HepG2 (cell line): ENCODE results near the gene GFOD1. TPM values are rescaled to one million over a fixed set of nuclear protein-coding genes. Genes with fewer than 3 reads are reported as not detected.

Experiments
- ATAC-seq: fragments of 200-7000 bp; cut with Tn5 transposase; 3 replicates; pipeline ENCODE4 v1.9.1; 2020; ENCODE audit warnings: mild to moderate bottlenecking, moderate library complexity
- BruUV-seq: library from RNA; stranded (reverse); fragments of 400-500 nt; replicated peaks from 2 replicates; lab custom pipeline; 2021; lab: Mats Ljungman, UMichigan
- CTCF ChIA-PET: fragments of 300-600 bp; formaldehyde crosslinking; extraction: SDS; loops from one replicate; lab custom pipeline; 2021; ENCODE audit warnings: low total read pairs, inconsistent platforms, low intra/inter-chr PET ratio; lab: Yijun Ruan, JAX
- POLR2A ChIA-PET: fragments of 350-600 bp; sonication (Branson Sonifier 250); formaldehyde crosslinking; loops from one replicate; lab custom pipeline; 2020; ENCODE audit warnings: antibody characterized with exemption, inconsistent platforms; lab: Yijun Ruan, JAX
- DNase-seq: peaks from one replicate; pipeline ENCODE4 v3.0.0-alpha.2; 2015; ENCODE audit warnings: low spot score
- FAIRE-seq: peaks from 3 replicates; lab custom pipeline; 2011; peaks lifted over from hg19 to GRCh38; lab: Jason Lieb, UNC
- H2AFZ ChIP-seq: one replicate; pipeline ENCODE4 v1.6.1; 2011; ENCODE audit warnings: low read length, inconsistent platforms
- H3K27ac ChIP-seq: fragments of 300-600 bp; 3 replicates; pipeline ENCODE4 v1.8.0; 2011; ENCODE audit warnings: mixed run types, mild to moderate bottlenecking, mixed read lengths, low read length, inconsistent platforms; ENCODE audit not compliant: insufficient read depth; ENCODE audit errors: extremely low read length
- H3K27me3 ChIP-seq, 2 experiments: fragments of 200-600 bp in 1 of 2; 2 replicates in 1 of 2; 3 replicates in 1 of 2; pipeline versions ENCODE4 v1.6.0 to v1.8.0; 2011; ENCODE audit warnings: low read length in 2 of 2, mild to moderate bottlenecking in 2 of 2, moderate library complexity in 2 of 2, inconsistent platforms in 1 of 2; ENCODE audit not compliant: insufficient read depth in 2 of 2, control insufficient read depth in 1 of 2
- H3K36me3 ChIP-seq, 2 experiments: fragments of 200-600 bp in 1 of 2; replicated peaks in 1 of 2; 2 replicates in 1 of 2; 3 replicates in 1 of 2; pipeline versions ENCODE4 v1.5.1 to v1.8.0; 2011; ENCODE audit warnings: low read length in 2 of 2, inconsistent platforms in 1 of 2; ENCODE audit not compliant: insufficient read depth in 2 of 2, control insufficient read depth in 1 of 2
- H3K4me1 ChIP-seq: 2 replicates; pipeline ENCODE4 v1.5.1; 2012; ENCODE audit warnings: low read length, inconsistent platforms; ENCODE audit not compliant: insufficient read depth
- H3K4me2 ChIP-seq: 2 replicates; pipeline ENCODE4 v1.6.0; 2011; ENCODE audit warnings: low read depth, low read length, inconsistent platforms
- H3K4me3 ChIP-seq, 3 experiments: fragments of 200-600 bp in 1 of 3; sonication (generic), shearing (Covaris generic) in 1 of 3; replicated peaks in 1 of 3; 2 replicates each; pipeline ENCODE4 v1.5.1; 2011 to 2016; ENCODE audit warnings: low read length in 3 of 3, inconsistent platforms in 2 of 3, low read depth in 2 of 3, mild to moderate bottlenecking in 2 of 3, control low read depth in 1 of 3, mixed read lengths in 1 of 3; ENCODE audit not compliant: insufficient read depth in 1 of 3
- H3K79me2 ChIP-seq: one replicate; pipeline ENCODE4 v1.6.1; 2011; ENCODE audit warnings: low read length, inconsistent platforms; ENCODE audit not compliant: insufficient read depth
- H3K9ac ChIP-seq: 2 replicates; pipeline ENCODE4 v1.6.0; 2011; ENCODE audit warnings: mild to moderate bottlenecking, low read depth, low read length, inconsistent platforms; ENCODE audit not compliant: insufficient read depth
- H3K9me3 ChIP-seq: 2 replicates; pipeline ENCODE4 v1.5.1; 2012; ENCODE audit warnings: mild to moderate bottlenecking, low read length
- H4K20me1 ChIP-seq: 2 replicates; pipeline ENCODE4 v1.6.0; 2011; ENCODE audit warnings: inconsistent platforms, mild to moderate bottlenecking, low read length, moderate library complexity; ENCODE audit not compliant: insufficient read depth
- ARNT ChIP-seq: fragments of 450-650 bp; IDR thresholded peaks from 2 replicates; pipeline ENCODE4 v1.6.1; 2017
- GPBP1L1 ChIP-seq: sonication (generic); formaldehyde crosslinking; IDR thresholded peaks from 2 replicates; pipeline ENCODE4 v1.5.0; 2020; ENCODE audit warnings: mild to moderate bottlenecking, missing genetic modification reagents
- NBN ChIP-seq: fragments of 450-650 bp; conservative IDR thresholded peaks from 2 replicates; pipeline ENCODE4 v1.6.1; 2017
- NR2F6 ChIP-seq, 2 experiments: IDR thresholded peaks; 2 replicates each; pipeline ENCODE4 v1.6.1; 2016; ENCODE audit warnings: antibody characterized with exemption in 1 of 2, mild to moderate bottlenecking in 1 of 2
- REL ChIP-seq: sonication (generic); formaldehyde crosslinking; conservative IDR thresholded peaks from 2 replicates; pipeline ENCODE4 v1.8.0; 2022; ENCODE audit warnings: mild to moderate bottlenecking, missing genetic modification reagents, moderate library complexity
- SIN3A ChIP-seq: IDR thresholded peaks from 2 replicates; pipeline ENCODE4 v1.6.1; 2011; ENCODE audit warnings: low read depth, mild to moderate bottlenecking, control low read depth, low read length, borderline replicate concordance
- SMC3 ChIP-seq: IDR thresholded peaks from 2 replicates; pipeline ENCODE4 v1.6.1; 2011; ENCODE audit warnings: low read length, improper control_type of control experiment
- TBP ChIP-seq: sonication (generic); formaldehyde crosslinking; IDR thresholded peaks from 2 replicates; pipeline ENCODE4 v1.5.0; 2020; ENCODE audit warnings: missing genetic modification reagents
- USF2 ChIP-seq, 2 experiments: sonication (generic) in 1 of 2; formaldehyde crosslinking in 1 of 2; IDR thresholded peaks; 2 replicates each; pipeline versions ENCODE4 v1.5.1 to v1.6.1; 2011 to 2020; ENCODE audit warnings: borderline replicate concordance in 1 of 2, low read depth in 1 of 2, low read length in 1 of 2, mild to moderate bottlenecking in 1 of 2, missing genetic modification reagents in 1 of 2, moderate library complexity in 1 of 2
- ZNF503 ChIP-seq: sonication (generic); formaldehyde crosslinking; IDR thresholded peaks from 2 replicates; pipeline ENCODE4 v1.4.0; 2020; ENCODE audit warnings: missing genetic modification reagents
- ZNF530 ChIP-seq: sonication (generic); formaldehyde crosslinking; IDR thresholded peaks from 2 replicates; pipeline ENCODE4 v1.5.0; 2020; ENCODE audit warnings: low read depth, mild to moderate bottlenecking, missing genetic modification reagents
- ZNF644 ChIP-seq: IDR thresholded peaks from 2 replicates; pipeline ENCODE4 v1.6.1; 2016; ENCODE audit warnings: low read depth
- WGBS: methylation state at CpG from one replicate; pipeline ENCODE4 v1.1.6; 2017; ENCODE audit warnings: low lambda C conversion rate; 5-methylcytosine and 5-hydroxymethylcytosine counted together
- in situ Hi-C: cut with HindIII; loops from 2 replicates; pipeline ENCODE4 v1.10.0; 2017; ENCODE audit warnings: low pct_unique_long_range_greater_than_20kb; ENCODE audit not compliant: extremely low pct_ligation_motif_present
- intact Hi-C: fragments of 100-400 bp; cut with micrococcal nuclease; formaldehyde crosslinking; loops from one replicate; pipeline ENCODE4 v1.10.0; 2022; ENCODE audit not compliant: unreplicated experiment
- polyA plus RNA-seq, 8 experiments: library from polyadenylated mRNA; depleted of rRNA in 3 of 8; stranded (reverse) in 7 of 8; unstranded in 1 of 8; fragments of >200 nt; fragmentation: Illumina TruSeq in 4 of 8; extraction: Trizol in 4 of 8; gene quantifications; 2 replicates each; pipeline versions ENCODE4 v1.2.1 to v1.2.3, GENCODE V29; 2011 to 2016; ENCODE audit warnings: low read depth in 4 of 8, missing spikeins in 1 of 8, mixed read lengths in 1 of 8; ENCODE audit not compliant: insufficient read depth in 1 of 8
- total RNA-seq, 5 experiments: library from RNA; depleted of rRNA; stranded (reverse); fragments of >200 nt; fragmentation: Illumina TruSeq; extraction: Trizol; gene quantifications; 2 replicates each; pipeline ENCODE4 v1.2.3, GENCODE V29; 2016; ENCODE audit warnings: low read depth in 1 of 5
- TF ChIP-seq, protein P1 (sequence below): sonication (generic); formaldehyde crosslinking; conservative IDR thresholded peaks from 2 replicates; pipeline ENCODE4 v1.4.0; 2020; ENCODE audit warnings: mild to moderate bottlenecking, missing genetic modification reagents, moderate library complexity
- TF ChIP-seq, protein P2 (sequence below): sonication (generic); formaldehyde crosslinking; conservative IDR thresholded peaks from 2 replicates; pipeline ENCODE4 v1.8.0; 2022; ENCODE audit warnings: low read depth, missing genetic modification reagents

The GFOD1 gene
- total and polyA plus RNA-seq, 2 of the 13 experiments (the other 11 are each of a cell fraction or from before 2014, with no cell fraction given) = 1.9 to 6.4 TPM

DNA sequence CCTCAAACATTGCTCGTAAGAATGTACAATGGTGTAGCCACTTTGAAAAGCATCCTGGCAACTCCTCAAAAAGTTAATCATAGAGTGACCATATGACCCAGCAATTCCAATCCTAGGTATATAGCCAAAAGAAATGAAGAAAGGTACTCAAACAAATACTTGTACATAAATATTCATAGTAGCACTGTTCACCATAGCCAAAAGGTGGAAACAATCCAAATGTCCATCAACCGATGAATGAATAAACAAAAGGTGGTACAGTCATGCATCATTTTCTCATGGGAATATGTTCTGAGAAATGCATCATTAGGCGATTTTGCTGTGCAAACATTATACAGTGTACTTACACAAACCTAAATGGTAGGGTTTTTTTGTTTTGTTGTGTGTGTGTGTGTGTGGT is 84.7 kb downstream of the GFOD1 start:
- H3K4me1 ChIP-seq = peaks cover 29% of the 10 kb centered on the region
- no peak for FAIRE-seq
- TF ChIP-seq, protein P1, sequence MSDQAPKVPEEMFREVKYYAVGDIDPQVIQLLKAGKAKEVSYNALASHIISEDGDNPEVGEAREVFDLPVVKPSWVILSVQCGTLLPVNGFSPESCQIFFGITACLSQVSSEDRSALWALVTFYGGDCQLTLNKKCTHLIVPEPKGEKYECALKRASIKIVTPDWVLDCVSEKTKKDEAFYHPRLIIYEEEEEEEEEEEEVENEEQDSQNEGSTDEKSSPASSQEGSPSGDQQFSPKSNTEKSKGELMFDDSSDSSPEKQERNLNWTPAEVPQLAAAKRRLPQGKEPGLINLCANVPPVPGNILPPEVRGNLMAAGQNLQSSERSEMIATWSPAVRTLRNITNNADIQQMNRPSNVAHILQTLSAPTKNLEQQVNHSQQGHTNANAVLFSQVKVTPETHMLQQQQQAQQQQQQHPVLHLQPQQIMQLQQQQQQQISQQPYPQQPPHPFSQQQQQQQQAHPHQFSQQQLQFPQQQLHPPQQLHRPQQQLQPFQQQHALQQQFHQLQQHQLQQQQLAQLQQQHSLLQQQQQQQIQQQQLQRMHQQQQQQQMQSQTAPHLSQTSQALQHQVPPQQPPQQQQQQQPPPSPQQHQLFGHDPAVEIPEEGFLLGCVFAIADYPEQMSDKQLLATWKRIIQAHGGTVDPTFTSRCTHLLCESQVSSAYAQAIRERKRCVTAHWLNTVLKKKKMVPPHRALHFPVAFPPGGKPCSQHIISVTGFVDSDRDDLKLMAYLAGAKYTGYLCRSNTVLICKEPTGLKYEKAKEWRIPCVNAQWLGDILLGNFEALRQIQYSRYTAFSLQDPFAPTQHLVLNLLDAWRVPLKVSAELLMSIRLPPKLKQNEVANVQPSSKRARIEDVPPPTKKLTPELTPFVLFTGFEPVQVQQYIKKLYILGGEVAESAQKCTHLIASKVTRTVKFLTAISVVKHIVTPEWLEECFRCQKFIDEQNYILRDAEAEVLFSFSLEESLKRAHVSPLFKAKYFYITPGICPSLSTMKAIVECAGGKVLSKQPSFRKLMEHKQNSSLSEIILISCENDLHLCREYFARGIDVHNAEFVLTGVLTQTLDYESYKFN = no peak
- TF ChIP-seq ZNF530 (no peak), REL (CRISPR knock-in tag) (no peak), SMC3 (no peak), ZNF644 (CRISPR knock-in tag) (no peak), ZNF503 (CRISPR knock-in tag) (no peak), NBN (no peak), SIN3A (no peak), NR2F6 (IDR thresholded peaks at IDR 0.05) (no peak), NR2F6 (CRISPR knock-in tag; IDR thresholded peaks at IDR 0.05) (no peak), TBP (CRISPR knock-in tag) (no peak), GPBP1L1 (CRISPR knock-in tag) (no peak), USF2 (IDR thresholded peaks at IDR 0.05; ENCODE audit: low read depth, low read length) (no peak), USF2 (CRISPR knock-in tag; IDR thresholded peaks at IDR 0.05; ENCODE audit: borderline replicate concordance) (no peak), ARNT (no peak)
- TF ChIP-seq, protein P2, sequence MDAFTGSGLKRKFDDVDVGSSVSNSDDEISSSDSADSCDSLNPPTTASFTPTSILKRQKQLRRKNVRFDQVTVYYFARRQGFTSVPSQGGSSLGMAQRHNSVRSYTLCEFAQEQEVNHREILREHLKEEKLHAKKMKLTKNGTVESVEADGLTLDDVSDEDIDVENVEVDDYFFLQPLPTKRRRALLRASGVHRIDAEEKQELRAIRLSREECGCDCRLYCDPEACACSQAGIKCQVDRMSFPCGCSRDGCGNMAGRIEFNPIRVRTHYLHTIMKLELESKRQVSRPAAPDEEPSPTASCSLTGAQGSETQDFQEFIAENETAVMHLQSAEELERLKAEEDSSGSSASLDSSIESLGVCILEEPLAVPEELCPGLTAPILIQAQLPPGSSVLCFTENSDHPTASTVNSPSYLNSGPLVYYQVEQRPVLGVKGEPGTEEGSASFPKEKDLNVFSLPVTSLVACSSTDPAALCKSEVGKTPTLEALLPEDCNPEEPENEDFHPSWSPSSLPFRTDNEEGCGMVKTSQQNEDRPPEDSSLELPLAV (CRISPR knock-in tag) = no peak

More for the DNA sequence above, 84.7 kb downstream of the GFOD1 start:
- no peaks in the 10 kb centered on the region for H4K20me1 ChIP-seq
- H3K79me2 ChIP-seq = no peaks in the 10 kb centered on the region
- no TSS peak for BruUV-seq
- ATAC-seq (no peak), DNase-seq (no peak)
- in situ Hi-C loops (no loop called here), intact Hi-C loops (no loop called here)
- H3K36me3 ChIP-seq = no peaks in the 10 kb centered on the region
- CTCF ChIA-PET = no interaction called here
- no peaks in the 10 kb centered on the region for H3K9me3 ChIP-seq
- H2AFZ ChIP-seq = no peak overlapping the region
- no peaks in the 10 kb centered on the region for H3K27me3 ChIP-seq
- no peak overlapping the region for H3K4me3 ChIP-seq
- no peak overlapping the region for H3K4me2 ChIP-seq
- no peak overlapping the region for H3K27ac ChIP-seq
- H3K9ac ChIP-seq = no peak overlapping the region
- POLR2A ChIA-PET = no interaction called here
- whole genome bisulfite sequencing = 96% methylated on average over 3 of the region's 3 CpGs
